Keratinocyte (primary cell): Measurements from ENCODE around the gene CAPN7. TPM values are rescaled to one million over a fixed set of nuclear protein-coding genes. Genes with fewer than 3 reads are reported as not detected.

Experiments
- DNase-seq: peaks from one replicate; pipeline ENCODE4 v3.0.0-alpha.2; 2011; ENCODE audit warnings: low read depth, missing footprints, low spot score
- FAIRE-seq: peaks from 2 replicates; lab custom pipeline; 2011; peaks lifted over from hg19 to GRCh38; lab: Jason Lieb, UNC
- H2AFZ ChIP-seq: 2 replicates; pipeline ENCODE4 v1.6.0; 2012; ENCODE audit warnings: low read length, control low read depth, inconsistent platforms; ENCODE audit not compliant: control insufficient read depth
- H3K27ac ChIP-seq: 2 replicates; pipeline ENCODE4 v1.5.1; 2011; ENCODE audit warnings: low read length; ENCODE audit not compliant: control insufficient read depth, insufficient read depth
- H3K27me3 ChIP-seq: 3 replicates; pipeline ENCODE4 v1.6.0; 2011; ENCODE audit warnings: low read length; ENCODE audit not compliant: control insufficient read depth, insufficient read depth; ENCODE audit errors: extremely low read depth
- H3K36me3 ChIP-seq, 2 experiments: 2 replicates in 1 of 2; 3 replicates in 1 of 2; pipeline ENCODE4 v1.5.1; 2011; ENCODE audit warnings: low read length in 2 of 2, mild to moderate bottlenecking in 1 of 2; ENCODE audit not compliant: control insufficient read depth in 2 of 2, insufficient read depth in 2 of 2; ENCODE audit errors: extremely low read depth in 1 of 2
- H3K4me1 ChIP-seq: 3 replicates; pipeline ENCODE4 v1.5.1; 2011; ENCODE audit warnings: low read length; ENCODE audit not compliant: control insufficient read depth, insufficient read depth; ENCODE audit errors: extremely low read depth
- H3K4me2 ChIP-seq: 3 replicates; pipeline ENCODE4 v1.6.0; 2011; ENCODE audit warnings: low read depth, low read length; ENCODE audit not compliant: control insufficient read depth, insufficient read depth; ENCODE audit errors: extremely low read depth
- H3K4me3 ChIP-seq, 3 experiments: fragments of 200-600 bp in 1 of 3; sonication (generic) in 1 of 3; 2 replicates in 2 of 3; 3 replicates in 1 of 3; pipeline ENCODE4 v1.5.1; 2011 to 2016; ENCODE audit warnings: low read length in 3 of 3, mild to moderate bottlenecking in 3 of 3, control low read depth in 2 of 3, inconsistent platforms in 1 of 3, low read depth in 1 of 3, mixed read lengths in 1 of 3, mixed run types in 1 of 3, moderate library complexity in 1 of 3; ENCODE audit not compliant: control insufficient read depth in 2 of 3, insufficient read depth in 2 of 3; ENCODE audit errors: extremely low read depth in 1 of 3
- H3K79me2 ChIP-seq: 2 replicates; pipeline ENCODE4 v1.6.0; 2012; ENCODE audit warnings: low read length; ENCODE audit not compliant: control insufficient read depth, insufficient read depth
- H3K9ac ChIP-seq: 3 replicates; pipeline ENCODE4 v1.6.0; 2011; ENCODE audit warnings: low read length; ENCODE audit not compliant: control insufficient read depth, insufficient read depth; ENCODE audit errors: extremely low read depth
- H3K9me1 ChIP-seq: 3 replicates; pipeline ENCODE4 v1.6.0; 2011; ENCODE audit warnings: low read length; ENCODE audit not compliant: control insufficient read depth, insufficient read depth; ENCODE audit errors: extremely low read depth
- H3K9me3 ChIP-seq: 2 replicates; pipeline ENCODE4 v1.5.1; 2012; ENCODE audit warnings: low read depth, low read length; ENCODE audit not compliant: control insufficient read depth
- H4K20me1 ChIP-seq: 3 replicates; pipeline ENCODE4 v1.6.0; 2011; ENCODE audit warnings: low read length; ENCODE audit not compliant: control insufficient read depth, insufficient read depth; ENCODE audit errors: extremely low read depth
- CTCF ChIP-seq, 3 experiments: IDR thresholded peaks in 1 of 3; conservative IDR thresholded peaks in 1 of 3; optimal IDR thresholded peaks in 1 of 3; 2 replicates in 2 of 3; 3 replicates in 1 of 3; pipeline versions ENCODE3 to v1.5.1; 2011; ENCODE audit warnings: low read length in 3 of 3, mild to moderate bottlenecking in 3 of 3, moderate library complexity in 2 of 3, control low read depth in 1 of 3, inconsistent platforms in 1 of 3; ENCODE audit not compliant: insufficient read depth in 2 of 3; ENCODE audit errors: extremely low read depth in 1 of 3
- EZH2 ChIP-seq: IDR thresholded peaks from one replicate; pipeline ENCODE4 v1.6.1; 2012; ENCODE audit warnings: inconsistent platforms, mild to moderate bottlenecking, low read length, moderate library complexity
- dilution Hi-C: fragments of 300-500 bp; cut with MboI; formaldehyde crosslinking; loops from one replicate; pipeline ENCODE4 v1.7.0; 2020; ENCODE audit warnings: low sequenced_read_pairs; ENCODE audit not compliant: extremely low pct_ligation_motif_present
- polyA plus RNA-seq, 5 experiments: library from polyadenylated mRNA; depleted of rRNA in 3 of 5; stranded (reverse) in 3 of 5; stranded (forward) in 1 of 5; unstranded in 1 of 5; fragments of >200 nt; gene quantifications; 1 replicate in 1 of 5; 2 replicates in 3 of 5; 3 replicates in 1 of 5; pipeline versions ENCODE4 v1.2.1 to v1.2.3, GENCODE V29; 2011 to 2012; ENCODE audit warnings: missing spikeins in 2 of 5, low read depth in 1 of 5, low replicate concordance in 1 of 5

CAPN7 gene
- polyA plus RNA-seq, 1 donor (not counting 4 experiments of a cell fraction or from before 2014, with no cell fraction given): 29.3 TPM

GRCh38 chr3:15180042-15180611 lies 25.9 kb upstream of the CAPN7 start:
- dilution Hi-C loops: no loop called here
- Histone ChIP-seq H2AFZ (no peak overlapping the region), H3K4me2 (no peak overlapping the region), H3K9ac (no peak overlapping the region), H3K36me3 (no peaks in the 10 kb centered on the region), H3K9me1 (no peaks in the 10 kb centered on the region), H4K20me1 (no peaks in the 10 kb centered on the region), H3K79me2 (no peaks in the 10 kb centered on the region), H3K4me3 (no peak overlapping the region), H3K4me1 (no peaks in the 10 kb centered on the region), H3K27me3 (peaks cover 28% of the 10 kb centered on the region), H3K27ac (no peak overlapping the region), H3K9me3 (no peaks in the 10 kb centered on the region)
- DNase-seq: no peak
- FAIRE-seq: no peak
- no peak for TF ChIP-seq EZH2
- TF ChIP-seq CTCF (optimal IDR thresholded peaks at IDR 0.05 in 1 of 3, IDR thresholded peaks at IDR 0.05 in 1 of 3, conservative IDR thresholded peaks at IDR 0.05 in 1 of 3; ENCODE audit: extremely low read depth in 1 of 3, insufficient read depth in 2 of 3, low read length in 3 of 3): no peak

DNA sequence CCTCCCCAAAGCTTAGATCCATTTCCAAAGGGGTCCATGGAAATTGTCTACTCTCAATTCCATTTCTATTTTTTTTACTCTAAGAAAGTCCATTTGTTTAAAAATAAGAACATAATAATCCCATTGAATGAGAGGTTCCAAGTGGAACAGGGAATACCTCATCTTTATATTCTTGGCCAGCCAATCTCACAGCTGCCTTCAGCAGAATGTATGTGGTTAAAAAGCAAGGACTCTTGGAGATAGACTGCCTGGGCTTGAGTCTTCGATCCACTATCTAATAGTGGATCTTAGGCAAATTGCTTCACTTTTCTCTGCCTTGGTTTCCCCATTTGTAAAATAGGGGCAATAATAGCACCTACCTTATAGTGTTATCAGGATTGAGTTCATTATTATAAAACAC lies 24.5 kb upstream of the CAPN7 start:
- no peaks in the 10 kb centered on the region for H3K36me3 ChIP-seq
- peaks cover 28% of the 10 kb centered on the region for H3K27me3 ChIP-seq
- no peak overlapping the region for H3K4me3 ChIP-seq
- H3K4me2 ChIP-seq: no peak overlapping the region
- H3K9me3 ChIP-seq: no peaks in the 10 kb centered on the region
- H3K4me1 ChIP-seq: no peaks in the 10 kb centered on the region
- no peak overlapping the region for H2AFZ ChIP-seq
- H3K27ac ChIP-seq: no peak overlapping the region
- DNase-seq (no peak), FAIRE-seq (no peak)
- H3K9me1 ChIP-seq: no peaks in the 10 kb centered on the region
- dilution Hi-C loops: no loop called here
- no peak for TF ChIP-seq EZH2
- TF ChIP-seq CTCF (optimal IDR thresholded peaks at IDR 0.05 in 1 of 3, IDR thresholded peaks at IDR 0.05 in 1 of 3, conservative IDR thresholded peaks at IDR 0.05 in 1 of 3; ENCODE audit: extremely low read depth in 1 of 3, insufficient read depth in 2 of 3, low read length in 3 of 3): no peak
- no peaks in the 10 kb centered on the region for H4K20me1 ChIP-seq
- H3K9ac ChIP-seq: no peak overlapping the region
- no peaks in the 10 kb centered on the region for H3K79me2 ChIP-seq
